GM21619 (cell line): ENCODE measurements around the gene DNPH1.

Experiments used
- ATAC-seq: cut with Tn5 transposase; IDR thresholded peaks from one replicate; pipeline ENCODE4 v1.9.1; 2021; ENCODE audit not compliant: unreplicated experiment

The DNPH1 gene, protein sequence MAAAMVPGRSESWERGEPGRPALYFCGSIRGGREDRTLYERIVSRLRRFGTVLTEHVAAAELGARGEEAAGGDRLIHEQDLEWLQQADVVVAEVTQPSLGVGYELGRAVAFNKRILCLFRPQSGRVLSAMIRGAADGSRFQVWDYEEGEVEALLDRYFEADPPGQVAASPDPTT

DNA sequence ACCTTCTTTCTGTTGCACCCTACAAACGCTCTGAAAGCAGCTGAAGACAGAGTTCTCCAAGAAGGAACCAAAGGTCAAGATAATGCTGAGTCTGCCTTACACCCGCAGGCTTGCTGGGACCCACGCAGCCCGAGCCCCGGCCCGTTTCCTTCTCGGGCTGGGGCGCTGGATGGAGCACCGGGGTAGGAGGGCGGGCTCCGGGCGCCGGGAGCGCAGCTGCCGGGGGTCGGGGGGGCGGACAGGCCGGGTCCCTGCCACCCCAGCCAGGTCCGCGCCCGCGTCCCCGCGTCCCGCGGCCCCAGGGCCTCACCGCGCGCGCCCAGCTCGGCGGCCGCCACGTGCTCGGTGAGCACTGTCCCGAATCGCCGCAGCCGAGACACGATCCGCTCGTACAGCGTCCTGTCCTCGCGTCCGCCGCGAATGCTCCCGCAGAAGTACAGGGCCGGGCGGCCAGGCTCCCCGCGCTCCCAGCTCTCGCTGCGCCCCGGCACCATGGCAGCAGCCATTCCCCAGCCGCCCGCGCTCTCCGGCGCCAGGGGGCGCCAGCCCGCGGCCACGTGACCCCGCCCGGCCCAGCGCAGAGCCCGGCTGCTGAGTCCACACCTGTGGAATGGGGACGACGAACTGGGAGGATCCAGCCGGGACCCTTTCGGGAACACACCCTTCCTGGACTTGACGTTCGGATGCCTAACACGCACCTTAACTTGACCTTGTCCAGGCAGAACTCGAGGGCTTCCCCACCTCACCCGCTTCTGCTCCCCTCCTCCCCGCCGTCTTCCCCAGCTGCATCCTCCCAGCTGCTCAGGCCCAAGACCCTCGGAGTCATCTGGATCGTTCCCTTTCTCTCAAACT, at the start of gene DNPH1:
Gene DNPH1, minus strand, starts transcription at position 531 of the 852 bp plus-strand sequence. Its CDS starts 25 bp downstream, at position 506.
- peak; percentile 74 for ATAC-seq

DNA sequence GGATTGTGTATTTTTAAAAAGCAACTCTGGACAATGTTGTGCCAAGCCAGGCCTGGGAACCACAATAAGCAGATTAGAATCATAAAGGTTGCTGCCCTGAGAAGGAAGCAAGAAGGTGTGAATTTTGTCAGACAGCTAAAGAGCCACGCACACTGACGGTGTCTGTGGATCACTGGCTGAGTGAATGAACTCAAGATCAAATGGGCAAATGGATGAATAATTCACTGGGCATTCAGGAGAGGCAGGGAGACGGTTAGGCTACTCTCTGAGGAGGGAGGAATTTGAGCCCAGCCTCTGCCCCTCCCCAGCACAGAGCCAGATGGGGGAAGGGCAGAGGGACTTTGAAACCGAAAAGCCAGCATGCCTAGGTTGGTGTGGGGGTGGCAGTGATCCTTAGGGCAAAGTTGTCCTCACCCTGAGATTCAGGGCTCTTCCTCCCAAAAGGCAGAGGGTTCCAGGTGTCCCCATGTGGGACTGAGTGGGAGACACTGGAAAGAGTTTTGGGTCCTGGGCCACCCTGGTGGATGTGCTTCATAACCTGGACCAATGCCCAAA, 49.3 kb upstream of the DNPH1 start:
- no peak for ATAC-seq

DNA sequence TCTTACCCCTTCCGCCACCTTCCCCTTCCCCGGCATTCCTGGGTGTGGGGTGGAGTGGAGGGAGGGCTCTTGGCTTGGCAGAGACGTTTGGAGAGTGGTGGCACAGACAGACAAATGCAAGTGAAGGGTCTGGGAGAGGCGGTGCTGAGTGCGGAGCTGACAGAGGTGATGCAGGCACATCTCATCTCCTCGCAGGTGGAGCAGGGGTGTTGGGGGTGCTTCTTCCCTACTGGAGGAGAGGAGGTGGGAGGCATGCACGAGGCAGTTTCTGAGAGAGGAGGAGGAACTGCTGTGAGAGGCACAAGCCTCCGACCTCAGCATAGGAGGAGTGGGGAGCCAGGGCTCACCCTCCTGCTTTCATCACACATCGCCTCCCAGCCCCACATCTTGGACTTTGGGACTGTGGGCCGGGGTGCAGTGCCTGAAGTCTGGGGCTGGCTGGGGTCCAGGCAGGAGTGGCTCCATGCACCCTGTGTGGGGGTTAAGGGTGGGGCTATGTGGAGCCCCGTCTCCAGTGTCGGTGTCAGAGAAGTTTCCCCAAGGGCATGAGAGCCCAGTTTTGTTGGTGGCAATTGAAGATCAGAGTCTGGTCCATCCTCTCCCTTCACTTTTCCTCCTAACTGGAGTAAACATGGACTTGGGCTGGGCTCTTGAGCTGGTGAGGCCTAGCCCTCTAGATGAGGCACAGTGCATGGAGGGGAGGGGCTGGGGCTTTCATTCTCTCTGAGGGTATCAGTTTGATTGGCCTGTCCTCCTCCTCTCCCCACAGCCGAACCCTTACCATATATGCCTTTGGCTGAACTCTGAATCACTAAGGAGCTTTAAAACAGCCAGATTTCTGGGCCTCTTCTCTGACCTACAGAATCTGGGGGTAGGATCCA, 48.6 kb upstream of the DNPH1 start:
- ATAC-seq, result no peak

DNA sequence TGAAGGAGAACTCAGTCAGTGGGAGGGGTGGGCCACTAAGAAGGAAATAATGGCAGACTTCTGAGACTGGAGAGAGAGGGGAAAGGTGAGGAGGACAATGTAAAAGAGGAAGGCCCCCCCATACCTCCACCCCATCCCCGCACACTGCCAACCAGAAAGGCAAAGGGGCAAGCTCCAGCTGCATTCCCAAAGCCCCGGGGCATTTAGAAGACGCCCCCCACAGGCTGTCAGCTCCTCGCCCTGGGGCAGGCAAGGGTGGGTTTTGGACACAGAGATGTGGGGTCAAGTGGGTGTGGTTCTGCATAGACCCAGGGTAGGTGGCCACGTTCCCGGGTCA, 48.0 kb upstream of the DNPH1 start:
- ATAC-seq, result no peak

DNA sequence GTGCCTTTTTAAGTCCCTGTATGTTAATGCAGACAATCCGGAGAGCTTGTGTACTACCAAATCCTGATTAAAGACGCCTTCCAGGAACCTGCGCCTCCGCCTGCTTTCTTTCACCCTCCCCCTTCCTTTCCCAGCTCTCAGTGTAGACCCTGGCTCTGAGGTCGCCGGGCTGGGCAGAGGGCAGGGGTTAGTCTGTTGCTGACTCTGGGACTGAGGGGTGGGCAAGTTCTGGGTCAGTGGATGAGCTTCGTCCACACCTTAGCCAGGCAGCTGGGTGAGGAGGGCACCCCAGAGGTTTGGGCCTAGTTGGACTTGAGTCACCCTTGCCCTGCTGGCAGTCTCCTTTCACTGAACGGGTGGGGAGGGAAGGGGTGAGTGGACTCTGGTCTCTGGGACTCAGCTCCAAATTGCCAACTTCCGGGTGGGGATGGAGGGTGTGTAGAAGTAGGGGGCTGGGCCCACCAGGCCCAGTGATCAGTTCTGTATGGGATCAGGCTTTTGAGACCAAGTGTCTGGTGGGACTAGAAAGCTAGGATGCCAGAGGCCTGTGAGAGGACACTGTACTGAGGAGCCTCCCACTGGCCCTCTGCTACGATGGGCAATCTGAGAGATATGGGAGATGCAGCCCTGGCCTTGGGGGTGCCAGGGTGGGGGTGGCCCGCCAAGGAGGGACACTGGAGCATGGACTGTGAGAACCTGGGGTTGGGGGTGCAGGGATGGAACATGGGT, 47.5 kb upstream of the DNPH1 start:
- ATAC-seq, result no peak

DNA sequence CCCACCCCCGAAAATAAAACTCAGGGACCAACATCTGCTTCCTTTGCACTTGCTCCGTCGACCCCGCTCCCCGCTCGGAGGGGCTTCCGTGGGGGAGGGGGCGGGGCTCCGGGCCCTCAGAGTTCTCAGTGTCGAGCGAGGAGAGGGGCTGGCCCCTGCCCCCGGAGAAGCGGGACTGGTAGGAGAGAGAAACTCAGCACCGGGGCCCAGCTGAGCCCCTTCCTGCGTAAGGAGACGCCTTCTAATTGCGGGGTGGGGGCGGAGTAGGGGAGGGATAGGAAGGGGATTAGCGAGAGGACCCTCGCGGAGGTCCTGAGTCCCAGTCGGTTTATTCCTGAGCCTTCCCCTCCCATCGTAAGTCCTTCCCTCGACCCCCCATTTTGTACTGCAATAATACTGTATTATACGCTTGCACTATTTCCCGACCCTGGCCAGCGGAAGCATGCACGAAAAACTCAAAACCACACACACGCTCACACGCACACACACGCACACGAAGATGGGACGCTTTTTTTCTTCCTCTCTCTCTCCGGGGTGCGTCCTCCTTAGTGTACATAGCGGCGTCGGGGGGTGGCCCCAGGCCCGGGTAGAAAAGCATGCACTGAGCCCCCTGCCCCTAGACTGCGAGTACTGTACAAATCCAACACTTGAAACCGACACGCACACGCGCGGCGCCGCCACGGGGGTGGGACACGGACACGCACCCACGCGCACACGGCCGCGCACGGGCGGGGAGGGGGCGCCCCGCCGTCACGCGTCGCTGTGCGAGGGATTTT, 46.7 kb upstream of the DNPH1 start:
- ATAC-seq, result no peak

DNA sequence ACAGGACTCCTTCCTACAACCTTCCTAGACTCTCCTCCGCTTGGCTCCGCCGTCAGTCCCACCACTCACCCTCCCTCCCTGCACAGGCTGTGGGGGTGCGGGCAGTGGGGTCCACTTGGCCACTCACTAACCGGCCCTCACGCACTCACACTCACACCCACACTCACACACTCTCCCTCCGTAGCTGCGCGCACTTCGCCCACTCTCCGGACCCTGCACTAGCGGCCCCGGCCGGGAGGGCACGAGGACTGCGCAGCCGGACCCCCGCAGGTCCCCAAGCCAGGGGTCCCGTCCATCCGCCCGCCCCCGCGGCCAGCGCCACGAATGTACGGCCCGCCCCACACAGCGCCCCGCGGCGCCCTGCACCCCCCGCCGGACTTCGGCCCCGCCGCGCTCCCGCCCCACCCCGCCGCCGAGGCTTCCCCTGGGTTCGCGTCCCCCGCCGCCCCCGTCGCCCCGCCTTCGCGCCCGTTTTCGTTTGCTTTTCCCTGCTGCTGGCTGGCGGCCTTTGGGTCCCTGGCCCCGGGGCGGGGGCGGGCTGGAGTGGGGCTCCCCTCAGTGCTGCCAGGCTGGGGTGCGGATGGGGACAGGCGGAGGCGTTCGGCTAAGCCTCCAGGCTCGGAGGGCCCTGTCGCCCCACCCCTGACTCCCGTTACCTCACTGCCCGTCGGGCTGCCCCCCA, 45.8 kb upstream of the DNPH1 start:
- ATAC-seq, result no peak

DNA sequence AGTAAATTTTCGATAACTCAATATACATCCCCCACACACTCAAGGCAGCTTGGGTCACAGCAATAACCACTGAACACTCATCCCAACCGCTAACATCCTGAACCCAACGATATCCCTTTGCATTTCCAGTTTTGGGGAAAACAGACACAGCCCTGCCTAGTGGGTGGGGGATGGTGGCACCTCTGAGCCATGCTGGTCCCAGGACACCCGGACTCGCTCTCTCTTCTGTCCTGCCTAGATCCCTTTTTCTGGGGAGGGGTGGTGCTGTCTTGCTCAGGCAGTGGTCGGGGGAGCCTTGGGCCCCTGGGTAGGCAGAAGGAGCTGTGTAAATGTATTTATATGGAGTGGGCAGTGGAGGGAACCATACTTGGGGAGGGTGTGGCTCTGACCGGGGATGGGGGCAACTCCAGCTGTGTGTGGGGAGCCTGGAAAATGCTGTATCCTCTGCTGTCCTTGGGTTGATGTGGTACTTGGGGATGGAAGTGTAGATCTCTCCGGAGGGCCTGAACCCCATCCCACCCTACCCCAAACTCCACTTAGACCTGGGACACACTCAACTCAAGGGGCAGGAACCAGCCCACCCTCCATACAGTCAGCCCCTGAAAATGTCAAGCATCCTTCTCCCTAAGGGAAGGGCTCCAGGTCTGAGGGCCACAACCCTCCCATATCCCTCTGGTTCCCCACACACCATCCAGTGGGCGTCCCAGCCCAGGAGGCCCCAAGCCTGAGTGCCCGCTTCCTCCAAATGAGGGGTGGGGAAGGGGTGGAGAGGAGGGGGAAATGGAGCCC, 45.0 kb upstream of the DNPH1 start:
- no peak for ATAC-seq

DNA sequence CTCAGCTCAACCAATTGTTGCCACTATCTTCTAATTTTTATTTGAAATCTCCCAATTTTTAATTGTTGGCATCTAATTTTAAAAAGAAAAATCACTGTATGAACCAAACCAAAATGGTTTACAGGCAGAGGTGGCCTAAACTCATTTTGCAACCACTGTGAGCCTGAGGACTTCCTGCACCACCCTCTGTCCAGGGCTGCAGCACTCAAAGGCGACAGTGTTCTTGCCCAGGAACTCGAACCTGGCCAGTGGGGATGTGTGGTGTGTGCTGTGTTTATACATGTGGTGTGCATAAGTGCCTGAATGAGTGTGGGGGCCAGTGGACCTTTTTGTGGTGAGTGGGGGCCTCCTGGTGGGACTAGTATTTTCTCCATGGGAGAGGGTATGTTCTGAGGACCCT, 44.4 kb upstream of the DNPH1 start:
- no peak for ATAC-seq

DNA sequence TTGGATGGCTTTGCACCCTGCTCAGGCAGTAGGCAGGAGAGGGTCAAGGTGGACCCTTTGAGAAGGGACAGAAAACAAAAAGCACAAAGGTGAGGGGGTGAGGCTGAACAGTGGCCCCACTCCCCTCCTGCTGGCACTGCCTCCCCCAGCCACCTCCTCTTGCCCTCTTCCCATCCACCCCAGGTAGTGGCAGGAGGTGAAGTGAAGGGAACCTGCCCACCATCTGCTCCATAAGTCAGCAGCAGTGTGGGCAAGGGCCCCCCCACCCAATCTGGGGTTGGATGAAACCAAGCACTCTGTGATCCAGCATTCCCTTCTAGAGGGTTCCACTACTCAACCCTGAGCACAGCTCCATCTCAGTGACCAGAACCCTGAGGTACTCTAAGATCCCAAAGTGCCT, 42.7 kb upstream of the DNPH1 start:
- ATAC-seq, result no peak

DNA sequence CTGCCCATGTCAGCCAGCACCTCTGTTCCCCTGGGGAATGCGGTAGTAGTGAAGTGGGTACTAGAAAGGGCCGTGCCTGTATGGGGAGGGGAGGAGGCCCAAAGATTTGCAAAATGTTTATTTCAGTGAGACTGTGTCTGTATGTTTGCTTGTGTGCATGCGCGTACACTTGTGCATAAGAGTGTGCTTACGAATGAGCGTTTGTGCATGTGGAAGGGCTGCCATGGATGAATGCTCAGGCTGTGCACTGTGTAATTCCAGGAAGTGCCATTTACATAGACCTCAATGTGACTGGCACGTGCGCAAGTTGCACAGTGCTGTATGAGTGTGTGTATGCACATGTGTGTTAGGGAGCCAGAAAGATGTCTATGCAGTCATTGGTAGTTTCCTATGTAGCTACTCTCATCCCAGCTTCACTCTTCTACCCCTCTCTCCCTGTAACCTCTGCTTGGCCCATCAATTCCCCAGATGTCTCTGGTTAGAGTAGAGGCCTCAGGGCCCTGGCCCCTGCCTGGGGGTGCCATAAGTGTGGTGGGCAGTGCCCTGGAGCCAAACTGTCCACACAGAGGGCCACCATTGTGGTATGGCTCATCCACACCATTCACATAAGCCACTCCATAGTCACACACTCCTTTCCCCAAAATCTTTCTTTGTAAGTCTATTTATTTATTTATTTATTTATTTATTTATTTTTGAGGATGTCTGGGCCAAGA, 42.0 kb upstream of the DNPH1 start:
- ATAC-seq, result peak; percentile 57

DNA sequence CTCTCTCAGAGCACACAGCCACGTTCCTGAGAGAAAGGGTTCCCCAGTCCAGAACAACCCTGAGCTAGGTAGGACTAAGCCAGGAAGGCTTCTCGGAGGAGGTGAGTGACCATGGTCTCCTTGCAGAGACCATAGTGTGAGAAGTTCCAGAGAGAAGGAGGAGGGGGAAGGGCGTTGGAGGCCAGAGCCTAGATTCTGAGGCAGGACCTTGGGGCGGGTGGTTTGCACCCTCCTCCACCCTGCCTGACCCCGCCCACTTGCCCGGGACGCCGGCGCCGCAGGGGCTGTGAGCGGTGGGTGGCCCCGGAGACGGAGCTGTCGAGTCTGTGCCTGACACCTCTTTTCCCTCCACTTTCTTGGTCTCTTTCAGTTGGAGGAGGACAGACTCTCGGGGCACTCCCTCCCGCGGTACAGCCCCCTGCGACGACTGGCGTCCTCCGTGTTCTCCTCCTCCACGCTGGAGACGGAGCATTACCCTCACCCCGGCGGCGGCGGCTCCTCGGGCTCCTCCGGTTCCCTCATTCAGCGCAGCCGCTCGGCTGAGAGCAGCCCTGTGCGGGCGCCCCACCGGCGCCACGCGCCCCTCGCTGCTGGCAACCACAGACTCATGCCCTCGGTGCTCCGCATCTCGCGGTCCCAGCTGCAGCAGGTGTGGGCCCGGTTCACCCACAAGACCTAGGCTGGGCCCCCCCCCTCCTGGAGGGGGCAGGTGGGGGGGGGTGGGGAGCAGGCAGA, 40.2 kb upstream of the DNPH1 start:
- no peak for ATAC-seq

DNA sequence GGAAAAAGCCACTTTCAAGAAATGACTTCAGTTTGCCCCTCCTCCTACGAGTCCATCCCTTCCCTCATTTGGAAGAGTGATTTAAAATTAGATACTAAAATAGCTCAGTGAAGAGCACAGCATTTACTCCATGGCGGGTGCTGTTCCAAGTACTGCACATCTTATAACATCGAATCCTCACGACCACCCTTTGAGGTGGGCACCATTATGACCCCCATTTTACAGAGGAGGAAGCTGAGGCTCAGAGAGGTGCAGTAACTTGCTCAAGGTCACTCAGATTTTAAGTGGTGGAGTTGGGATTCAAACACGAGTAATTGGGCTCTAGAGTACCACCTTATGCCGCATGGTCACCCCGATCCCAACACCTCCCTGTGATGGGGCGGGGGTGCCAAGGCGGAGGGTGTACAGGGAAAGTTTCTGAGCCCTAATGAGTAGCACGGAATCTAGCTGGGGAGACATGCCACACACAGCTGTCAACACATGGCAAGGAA, 39.5 kb upstream of the DNPH1 start:
- ATAC-seq, result no peak

DNA sequence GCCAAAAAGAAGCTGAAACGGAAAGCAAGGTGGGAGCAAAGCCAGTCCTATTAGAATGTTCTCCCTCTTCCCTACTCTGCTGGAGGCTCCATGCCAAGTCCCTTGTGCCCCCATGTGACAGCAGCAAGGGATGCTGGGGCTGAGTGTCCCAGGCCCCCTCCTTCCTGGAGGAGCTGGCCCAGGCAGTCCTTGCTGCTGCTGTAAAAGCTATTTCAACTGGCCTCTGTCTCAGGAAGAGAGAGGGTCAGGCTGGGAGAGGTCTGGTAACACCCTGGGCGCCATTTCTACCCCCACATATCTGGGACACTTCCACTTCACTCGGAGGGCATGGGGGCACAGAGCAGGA, 39.0 kb upstream of the DNPH1 start:
- no peak for ATAC-seq

DNA sequence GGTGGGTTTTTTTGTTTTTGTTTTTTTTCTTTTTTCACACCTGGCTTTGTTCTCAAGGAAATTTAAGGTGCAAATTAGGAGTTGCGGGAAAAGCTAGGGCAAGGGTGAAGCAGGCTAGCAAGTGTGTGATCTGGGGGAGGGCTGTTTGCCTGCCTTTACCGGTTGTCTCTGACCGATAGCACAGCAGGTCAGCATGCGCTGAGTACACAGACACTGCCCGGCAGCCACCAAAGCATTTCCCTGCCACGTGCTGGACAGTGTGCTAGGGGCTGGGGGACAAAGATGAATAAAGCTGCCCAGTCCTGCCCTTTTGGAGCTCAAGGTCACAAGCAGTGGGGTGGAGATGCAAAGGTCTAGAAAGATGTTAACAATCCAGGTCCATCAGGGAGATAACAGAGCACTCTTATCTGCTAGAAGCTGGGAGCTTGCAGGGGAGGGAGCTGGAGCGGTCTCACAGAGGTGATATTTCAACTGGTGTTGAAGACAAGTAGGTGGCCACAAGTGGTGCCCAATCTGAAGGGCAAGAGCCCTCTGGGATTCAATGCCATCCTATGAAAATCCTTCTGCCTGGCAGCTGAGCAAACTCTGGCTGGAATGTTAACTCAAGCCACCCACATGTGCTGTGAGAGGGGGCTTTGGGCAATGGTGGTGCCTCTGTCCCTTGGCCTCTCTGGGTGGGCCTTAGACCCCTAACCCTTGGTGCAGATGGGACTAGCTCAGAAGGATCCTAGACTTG, 38.5 kb upstream of the DNPH1 start:
- no peak for ATAC-seq

DNA sequence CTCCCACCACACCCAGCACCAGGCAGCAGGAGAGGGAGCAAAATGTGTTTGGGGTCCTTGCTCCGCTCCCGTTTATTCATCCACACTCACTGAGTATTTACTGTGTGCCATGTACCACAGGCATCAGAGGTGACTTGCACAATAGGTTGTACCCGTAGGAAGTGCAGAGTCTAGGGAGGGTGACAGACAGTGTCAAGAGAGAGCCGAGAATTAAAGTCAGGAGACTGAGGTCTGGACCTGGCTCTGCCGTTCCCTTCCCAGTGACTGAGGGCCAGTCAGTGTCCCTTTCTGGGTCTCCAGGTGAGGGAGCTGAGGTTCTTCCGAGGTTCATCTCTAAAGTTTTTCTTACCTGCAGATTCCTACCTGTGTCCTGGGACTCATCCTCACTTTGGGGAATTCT, 36.3 kb upstream of the DNPH1 start:
- no peak for ATAC-seq
